Measurements from ENCODE around the gene UQCRQ. TPM values are rescaled to one million over a fixed set of nuclear protein-coding genes. Genes with fewer than 3 reads are reported as not detected.

The UQCRQ gene
- total and polyA plus RNA-seq, 9 of the 15 experiments (the other 6 are each of a cell fraction or from before 2014, with no cell fraction given), result 235 to 2,421 (median 883) TPM

GRCh38 chr5:132866342-132867045, at the start of gene UQCRQ, which contains the start of gene GDF9 (continued):
- TF ChIP-seq ESRRB (CRISPR knock-in tag; IDR thresholded peaks at IDR 0.05; ENCODE audit: borderline replicate concordance), result no peak
- TF ChIP-seq YY1 (IDR thresholded peaks at IDR 0.05; ENCODE audit: borderline replicate concordance in 1 of 3, control insufficient read depth in 1 of 3, extremely low read depth in 1 of 3, insufficient read depth in 3 of 3, insufficient read length in 1 of 3, insufficient replicate concordance in 2 of 3, low read depth in 1 of 3, low read length in 2 of 3), result peak in 2 of 3 experiments; percentile 57 to 76
- peak; percentile 49 to 71 (median 55); a peak in 5 of 6 replicates for TF ChIP-seq CTCF (IDR thresholded peaks at IDR 0.05 in 2 of 3, conservative IDR thresholded peaks at IDR 0.05 in 1 of 3; ENCODE audit: insufficient read depth in 2 of 3, low read depth in 1 of 3, low read length in 3 of 3)
- no peak for TF ChIP-seq WHSC1 (IDR thresholded peaks at IDR 0.05; ENCODE audit: low read length)
- no peak for TF ChIP-seq NFE2 (IDR thresholded peaks at IDR 0.05; ENCODE audit: low read depth)
- TF ChIP-seq CEBPG (CRISPR knock-in tag; IDR thresholded peaks at IDR 0.05), result 0 out of 2 replicates have a peak, but pooled peaks have one; percentile 2
- no peak for TF ChIP-seq CEBPG (tag; conservative IDR thresholded peaks at IDR 0.05 in 1 of 2, IDR thresholded peaks at IDR 0.05 in 1 of 2)
- TF ChIP-seq ZFP1 (CRISPR knock-in tag; IDR thresholded peaks at IDR 0.05), result no peak
- TF ChIP-seq ZNF140 (CRISPR knock-in tag; IDR thresholded peaks at IDR 0.05), result no peak
- TF ChIP-seq NR2C1 (IDR thresholded peaks at IDR 0.05), result peak; percentile 83
- TF ChIP-seq NR2C1 (tag; IDR thresholded peaks at IDR 0.05), result peak; percentile 79
- TF ChIP-seq ZMIZ1 (IDR thresholded peaks at IDR 0.05; ENCODE audit: low read depth in 2 of 2, low read length in 2 of 2), result 0 out of 4 replicates have a peak, but pooled peaks of 1 of the 2 experiments have one; percentile 40
- no peak for TF ChIP-seq HINFP (tag; conservative IDR thresholded peaks at IDR 0.05; ENCODE audit: low read depth)
- TF ChIP-seq SRSF1 (IDR thresholded peaks at IDR 0.05; ENCODE audit: low read depth, low read length), result no peak
- no peak for TF ChIP-seq CREB3 (tag; conservative IDR thresholded peaks at IDR 0.05; ENCODE audit: low read depth)
- TF ChIP-seq CBFA2T2 (conservative IDR thresholded peaks at IDR 0.05), result no peak
